COLO668 (cell line): ENCODE results near the gene NTF3.
A peak's percentile ranks its signal among the peaks of the same experiment; 100 is the strongest.

ENCODE experiments used
- DNase-seq: peaks from one replicate; lab custom pipeline; 2025; ENCODE audit not compliant: unreplicated experiment; lab: John Stamatoyannopoulos, UW

Gene NTF3

DNA sequence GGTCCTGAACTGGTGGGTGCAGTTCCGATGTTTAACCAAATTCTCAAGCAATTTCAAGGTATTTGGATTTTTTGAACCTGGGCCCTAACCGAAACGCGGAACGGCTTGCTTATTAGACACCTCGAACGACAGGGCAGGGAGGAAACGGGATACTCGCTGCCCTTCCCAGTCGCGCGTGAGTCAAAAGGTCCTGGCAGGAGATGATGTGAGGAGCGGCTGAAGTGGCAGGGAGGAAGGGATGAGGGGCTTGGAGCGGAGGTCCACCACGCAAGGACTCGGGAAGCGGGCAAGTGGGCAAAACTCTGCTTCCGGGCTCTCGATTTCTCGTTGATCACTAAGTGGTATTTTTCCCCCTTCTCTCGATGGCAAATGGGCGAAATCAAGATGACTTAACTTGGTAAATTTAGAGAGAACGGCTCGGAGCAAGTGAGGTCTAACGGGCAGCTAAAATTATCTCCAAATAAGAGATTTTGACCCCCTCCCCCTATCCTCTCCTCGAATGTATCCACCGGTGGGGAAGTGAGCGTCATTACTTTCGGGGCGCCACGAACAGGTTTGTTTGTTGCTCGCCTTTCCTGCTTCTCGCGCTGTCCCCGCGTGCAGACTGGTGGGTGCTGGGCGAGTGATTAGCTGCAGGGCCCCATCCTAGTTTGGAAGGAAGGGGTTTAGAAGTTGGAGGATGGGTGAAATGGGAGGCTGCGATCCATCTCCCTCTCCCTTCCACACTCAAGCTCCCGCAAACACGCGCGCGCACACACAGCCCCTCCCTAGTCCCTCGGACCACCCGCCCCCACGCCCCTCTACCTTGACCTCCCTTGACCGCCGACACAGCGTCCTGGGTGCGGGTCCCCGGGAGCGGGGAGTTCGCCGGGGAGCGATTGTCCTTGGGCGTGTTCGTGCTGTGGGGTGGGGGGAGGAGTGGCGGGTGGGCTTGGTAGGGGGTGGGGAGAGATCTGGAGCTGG is 986 bp upstream of the NTF3 start:
- DNase-seq = no peak

DNA sequence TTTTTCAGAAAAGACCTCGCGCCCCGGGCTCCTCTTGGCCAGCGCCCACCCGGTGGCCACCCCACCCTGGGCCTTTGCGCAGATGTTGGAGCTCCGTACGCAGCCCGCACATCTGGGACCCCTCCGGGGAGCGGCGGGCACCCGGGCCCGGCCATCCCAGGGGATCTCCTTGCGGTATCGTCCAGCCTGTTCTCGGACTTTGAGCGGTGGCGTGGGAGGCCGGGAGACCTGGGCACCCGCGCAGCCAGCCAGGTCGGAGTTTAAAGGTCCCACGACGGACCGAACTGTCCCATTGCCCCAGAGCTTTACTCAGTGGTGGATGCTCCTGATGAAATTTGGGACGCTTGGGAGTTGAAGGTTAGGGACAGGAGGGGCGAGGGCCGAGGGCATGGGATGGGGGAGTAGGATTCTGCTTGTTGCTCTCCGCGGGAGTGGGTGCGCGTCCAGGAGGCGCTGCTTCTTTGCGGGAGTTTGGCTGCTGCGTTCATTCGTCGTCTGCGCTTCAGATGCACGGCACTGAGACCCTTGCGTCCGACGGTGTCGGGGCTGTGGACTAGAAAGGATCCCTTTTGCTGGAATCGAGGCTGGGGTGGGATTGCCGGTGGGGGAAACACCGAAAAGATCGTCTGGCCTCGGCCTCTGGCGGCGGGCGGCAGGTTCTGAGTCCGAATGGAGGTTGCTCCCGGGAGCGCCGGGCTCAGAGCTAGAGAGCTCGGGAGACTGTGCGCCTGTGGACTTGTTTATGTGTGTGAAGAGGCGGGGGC is 1.4 kb downstream of the NTF3 start:
- DNase-seq = peak; percentile 22

DNA sequence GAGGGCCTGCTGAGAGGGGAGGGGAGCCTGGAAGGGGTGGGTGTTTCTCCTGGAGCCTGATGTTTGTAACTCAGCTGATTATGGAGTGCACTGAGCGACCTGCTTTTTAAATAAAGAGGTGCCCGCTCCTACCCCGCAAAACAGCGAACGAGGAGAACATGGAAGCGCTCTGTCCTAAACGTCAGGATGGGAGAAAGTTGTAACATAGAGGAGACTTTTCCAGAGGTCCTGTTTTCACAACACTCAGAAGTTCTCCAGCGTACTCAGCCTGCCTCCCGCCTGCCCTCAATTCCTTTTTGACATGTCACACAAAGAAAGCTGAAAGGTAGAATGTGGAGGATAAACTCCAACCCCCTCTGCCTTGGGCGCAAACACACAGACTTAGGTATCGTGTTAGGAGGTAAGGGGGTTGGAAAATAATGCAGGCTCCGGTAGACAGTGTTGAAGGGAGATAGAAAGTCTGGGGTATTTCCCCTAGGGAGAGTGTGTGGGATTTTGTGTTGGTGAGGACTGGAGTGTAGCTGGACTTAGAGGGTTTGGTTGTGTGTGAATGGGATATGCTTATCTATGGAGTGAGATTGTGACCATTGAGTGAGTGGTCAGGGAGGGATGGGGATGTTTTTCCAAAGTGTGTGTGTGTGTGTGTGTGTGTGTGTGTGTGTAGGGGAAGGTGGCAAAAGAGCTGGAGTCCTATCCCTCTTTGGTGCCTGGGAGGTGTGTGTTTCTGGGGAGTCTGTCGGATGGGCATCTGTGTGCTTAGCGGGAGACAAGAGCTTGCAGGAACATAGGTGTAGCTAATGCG is 2.1 kb downstream of the NTF3 start:
- DNase-seq = no peak

DNA sequence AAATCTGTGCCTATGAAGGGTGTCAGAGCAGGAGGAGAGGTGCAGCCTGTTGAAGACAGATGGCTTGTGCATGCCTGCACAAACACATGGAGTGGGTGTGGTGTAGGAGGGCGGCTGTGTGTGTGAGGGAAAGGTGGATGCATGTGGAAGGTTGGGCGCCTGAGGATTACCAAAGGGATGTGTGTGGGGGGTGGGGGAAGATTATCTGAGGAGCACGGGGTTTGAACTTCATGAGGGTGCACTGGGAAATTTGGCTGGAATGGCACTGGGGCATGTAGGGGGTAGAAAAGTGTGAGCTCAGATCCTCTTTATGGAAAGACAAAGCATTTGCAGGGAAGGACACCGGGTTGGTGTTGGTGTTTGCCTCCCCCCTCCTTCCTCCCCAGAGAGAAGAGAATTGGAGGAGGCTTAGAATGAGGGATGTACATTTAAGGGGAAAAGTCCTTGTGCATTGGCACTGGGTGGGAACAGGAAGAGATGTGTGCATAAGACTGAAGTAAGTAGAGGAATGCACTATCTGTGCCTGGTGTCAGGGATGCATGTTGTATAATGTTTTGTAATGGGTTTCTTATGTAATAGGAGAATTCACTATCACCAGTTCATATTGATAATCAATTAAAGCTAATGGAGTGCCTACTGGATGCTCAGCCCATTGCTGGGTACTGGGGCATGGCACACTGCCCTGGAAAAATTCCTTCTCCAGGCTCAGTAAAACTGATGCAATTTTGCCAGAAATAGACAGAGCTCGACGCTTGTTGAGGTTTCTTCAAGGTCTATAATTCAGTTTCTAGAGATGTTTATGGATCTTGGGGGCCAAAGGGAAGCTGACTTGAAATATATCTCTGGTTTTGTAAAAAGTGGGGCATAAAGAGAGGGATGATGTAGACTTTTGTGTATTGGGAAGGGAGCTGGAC is 3.0 kb downstream of the NTF3 start:
- no peak for DNase-seq

DNA sequence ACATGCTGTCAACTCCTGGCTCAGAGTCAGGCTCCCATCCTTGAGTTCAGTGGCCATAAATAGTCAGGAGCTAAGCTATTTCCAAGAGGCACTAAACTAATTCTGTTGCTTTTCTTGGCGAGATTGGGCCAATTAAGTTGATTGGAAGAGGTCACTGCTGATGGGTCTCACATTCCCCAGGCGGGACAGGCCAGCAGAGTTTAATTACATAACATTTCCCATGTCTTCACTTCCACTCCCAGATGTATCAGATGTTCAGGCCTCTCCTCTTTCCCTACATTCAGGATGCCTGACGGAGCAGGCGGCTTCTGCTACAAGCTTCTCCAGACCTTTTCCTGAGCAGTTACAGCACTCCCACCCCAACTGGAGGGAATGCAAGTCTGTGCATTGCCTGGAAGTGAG is 5.3 kb downstream of the NTF3 start:
- no peak for DNase-seq

DNA sequence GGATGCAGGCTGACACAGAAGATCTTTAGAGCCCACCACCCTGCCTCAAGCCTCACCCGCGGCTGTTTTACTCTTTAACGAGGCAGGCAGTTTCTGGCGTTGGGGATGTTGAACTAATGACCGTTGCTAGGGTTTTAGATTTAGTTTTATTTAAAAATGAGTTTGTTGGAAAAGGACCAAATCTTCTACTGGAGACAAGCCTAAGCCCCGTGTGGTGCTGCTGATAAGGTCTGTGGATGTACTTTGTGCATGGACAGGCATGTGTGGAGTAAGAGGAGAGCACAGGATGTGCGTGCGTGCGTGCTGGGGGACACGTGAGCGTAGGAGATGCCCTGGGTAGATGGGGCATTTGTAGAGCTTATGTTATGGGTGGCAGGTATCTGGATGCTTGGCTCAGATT is 5.7 kb downstream of the NTF3 start:
- no peak for DNase-seq

DNA sequence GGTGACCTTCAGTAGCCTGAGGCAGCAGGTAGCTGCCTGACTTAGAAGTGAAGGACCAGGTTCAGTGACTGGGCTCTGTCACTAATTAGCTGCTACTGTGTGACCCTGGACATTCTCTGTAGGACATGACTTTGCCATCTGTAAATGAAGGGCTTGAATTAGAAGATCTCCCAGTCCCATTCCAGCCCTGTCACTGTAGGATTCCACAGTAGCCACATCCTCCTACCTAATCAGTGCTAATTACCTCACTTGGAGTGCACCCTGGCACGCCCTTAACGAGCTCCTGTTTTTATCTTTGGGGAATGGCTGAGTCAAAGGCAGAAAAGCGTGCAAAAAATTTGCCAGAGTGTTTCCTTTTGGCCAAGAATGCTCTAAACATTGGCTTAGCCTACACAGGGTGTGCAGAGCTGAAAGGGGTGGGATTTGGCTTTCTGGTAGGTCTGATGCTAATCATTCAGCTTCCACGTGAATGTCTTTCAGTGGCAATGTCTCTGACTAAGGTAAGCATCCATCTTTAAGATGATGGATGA is 6.8 kb downstream of the NTF3 start:
- no peak for DNase-seq

DNA sequence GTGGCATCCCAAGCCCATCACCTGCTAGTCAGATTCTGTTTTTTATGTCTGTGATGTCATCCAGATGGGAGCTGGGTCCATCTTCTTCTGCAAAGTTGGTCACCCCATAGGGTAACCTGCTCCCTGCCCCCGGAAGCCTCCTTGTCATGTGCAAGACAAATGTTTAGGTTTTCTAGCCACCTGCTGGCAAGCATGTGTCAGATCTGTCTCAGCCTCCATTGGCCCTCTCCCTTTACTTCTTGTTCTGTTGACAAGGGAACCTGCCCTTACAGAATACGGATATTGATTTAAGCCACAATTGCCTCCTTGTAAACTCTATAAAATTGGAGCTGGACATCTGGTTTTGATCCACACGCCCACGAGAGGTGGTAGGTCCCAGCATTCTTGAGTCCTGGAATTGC is 7.5 kb downstream of the NTF3 start:
- DNase-seq = no peak

DNA sequence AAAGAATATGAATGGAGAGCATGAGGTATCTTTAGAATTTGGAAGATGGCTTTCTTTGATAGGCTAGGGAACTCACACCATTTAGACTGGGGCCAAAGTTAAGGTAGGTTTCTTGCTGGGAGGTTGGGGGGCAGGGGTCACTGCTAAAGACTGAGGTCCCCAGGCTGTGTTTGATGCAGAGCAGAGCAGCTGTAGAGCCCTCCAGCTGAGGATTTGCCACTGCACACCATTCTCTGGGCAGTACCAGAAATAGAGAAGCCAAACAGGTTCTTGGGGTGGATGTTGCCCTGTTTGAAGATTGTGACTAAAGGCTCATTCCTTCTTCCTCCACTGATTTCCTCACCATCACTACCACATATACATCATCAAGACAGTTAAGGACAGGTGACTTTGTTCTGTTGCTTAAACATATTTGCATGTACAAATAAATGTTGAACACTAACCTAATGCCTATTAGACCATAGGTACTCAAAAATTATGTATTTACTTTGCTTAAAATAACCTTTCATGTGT is 7.9 kb downstream of the NTF3 start:
- DNase-seq = no peak

DNA sequence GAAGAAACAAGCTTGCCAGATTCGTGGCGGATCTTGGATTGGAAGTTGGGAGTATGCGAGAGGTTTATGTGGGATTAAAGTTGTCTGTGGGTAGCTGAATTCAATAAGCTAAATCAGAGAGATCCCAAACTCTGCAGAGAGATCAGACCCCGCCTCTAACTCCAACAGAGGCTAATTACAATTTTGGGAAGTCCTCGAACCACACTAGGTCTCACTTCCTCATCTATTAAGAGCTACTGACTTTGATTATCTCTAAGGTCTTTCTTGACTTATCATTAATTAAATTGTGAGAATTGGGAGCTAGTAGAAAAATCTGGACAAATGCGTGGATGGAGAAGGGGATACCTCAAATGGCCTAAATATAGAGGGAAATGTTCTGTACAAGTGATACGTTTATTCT is 9.1 kb downstream of the NTF3 start:
- no peak for DNase-seq

DNA sequence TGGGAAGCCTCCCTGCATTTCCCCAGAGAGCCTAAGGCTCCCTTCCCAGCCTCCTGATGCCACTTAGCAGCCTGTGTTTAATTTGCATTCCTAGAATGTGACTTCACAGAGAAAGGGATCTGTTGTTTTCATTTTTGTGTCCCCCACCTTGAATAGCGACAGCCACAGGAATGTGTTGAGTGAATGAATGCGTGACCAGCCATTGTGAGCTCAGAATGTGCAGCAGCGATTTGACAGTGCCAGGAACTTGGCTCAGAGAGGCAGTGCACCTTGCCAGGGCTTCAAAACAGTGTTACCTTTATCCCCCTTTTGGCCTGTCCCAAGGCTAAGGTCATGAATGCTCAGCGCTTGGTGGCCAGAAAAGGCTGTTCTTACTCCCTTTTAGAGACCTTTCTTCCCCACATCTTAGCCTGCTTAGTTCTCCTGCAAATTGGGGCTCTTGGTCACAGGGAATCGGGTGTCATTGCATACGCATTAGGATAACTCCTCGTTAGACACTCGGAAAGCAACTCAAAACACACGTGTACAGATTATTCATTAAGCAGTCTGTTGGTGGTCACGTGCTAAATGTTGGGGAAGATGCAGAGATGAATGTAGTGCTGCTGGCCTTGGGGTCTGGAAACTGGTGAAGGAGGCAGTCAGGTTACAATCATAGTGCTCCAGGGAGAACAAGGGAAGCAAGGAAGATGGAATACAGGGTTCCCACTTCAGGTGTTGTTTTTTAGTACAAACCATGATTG is 9.8 kb downstream of the NTF3 start:
- no peak for DNase-seq

DNA sequence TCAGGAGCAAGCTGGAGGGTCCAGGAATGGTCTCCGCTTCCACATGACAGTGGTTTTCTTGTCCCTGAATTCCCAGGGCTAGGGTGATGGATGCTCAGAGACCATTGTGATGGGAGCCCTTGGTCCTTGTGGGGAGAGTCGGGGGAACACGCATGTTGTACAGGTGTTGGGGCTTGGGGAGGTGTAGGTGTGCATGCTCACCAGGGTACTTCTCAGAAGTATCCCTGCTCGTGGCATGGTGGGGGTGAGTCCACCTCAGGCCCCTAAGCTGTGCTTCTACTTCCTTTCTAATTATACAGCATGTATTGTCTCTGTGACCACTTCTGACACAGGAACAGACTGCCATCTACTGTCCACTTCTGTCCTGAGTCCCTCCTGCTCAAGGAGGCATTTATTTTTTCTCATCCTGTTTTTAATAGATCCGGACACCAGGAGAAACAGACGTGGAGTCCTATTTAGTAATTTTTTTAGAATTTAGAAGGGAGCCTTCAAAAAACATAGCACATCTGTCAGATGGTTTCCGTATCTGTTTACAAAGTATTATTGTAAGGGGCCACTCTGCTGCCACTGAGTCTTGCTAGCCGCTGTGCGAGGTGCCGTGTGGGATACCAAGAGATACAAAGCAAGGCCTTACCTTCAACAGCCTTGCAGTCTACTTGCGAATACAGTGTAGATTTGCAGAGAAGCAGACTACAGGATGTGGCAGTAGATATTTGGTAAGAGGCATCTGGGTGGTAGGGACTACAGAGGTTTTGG is 10.5 kb downstream of the NTF3 start:
- peak; percentile 17 for DNase-seq

DNA sequence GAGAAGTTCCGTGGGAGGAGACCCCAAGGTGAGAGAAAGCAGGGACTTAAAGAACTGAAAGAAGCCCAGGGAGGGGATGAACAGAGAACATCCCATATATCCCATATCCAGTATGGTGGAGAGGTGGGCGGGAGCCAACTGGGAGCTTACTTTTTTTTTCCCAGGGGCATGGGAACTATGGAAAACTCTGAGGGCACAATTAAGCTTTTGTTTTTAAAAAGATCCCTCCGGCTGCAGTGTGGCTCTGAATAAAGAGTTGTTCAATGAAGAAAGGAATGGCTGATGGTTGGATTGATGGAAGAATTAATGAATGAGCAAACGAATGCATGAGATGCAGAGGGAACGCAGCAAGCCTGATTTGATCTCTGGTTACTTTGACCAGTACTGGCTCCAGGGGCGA is 12.6 kb downstream of the NTF3 start:
- no peak for DNase-seq

DNA sequence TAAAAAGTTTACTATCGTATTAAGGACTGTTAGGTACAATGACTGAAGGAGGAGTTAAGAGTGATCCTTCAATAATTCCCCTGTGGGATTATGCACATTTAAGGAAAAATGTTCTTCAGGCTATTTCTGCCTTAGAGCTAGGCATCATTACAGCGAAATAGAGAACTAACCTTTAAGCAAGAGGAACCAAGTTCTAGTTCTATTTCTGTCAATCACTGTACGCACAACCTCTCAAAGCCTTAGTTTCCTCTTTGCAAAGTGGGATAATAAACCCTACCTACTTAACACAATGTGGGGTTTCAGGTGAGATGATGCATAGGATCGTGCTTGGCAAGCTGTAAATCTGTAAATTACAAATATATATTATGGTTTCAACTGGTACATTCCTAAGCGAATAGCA is 15.4 kb downstream of the NTF3 start:
- DNase-seq = no peak

DNA sequence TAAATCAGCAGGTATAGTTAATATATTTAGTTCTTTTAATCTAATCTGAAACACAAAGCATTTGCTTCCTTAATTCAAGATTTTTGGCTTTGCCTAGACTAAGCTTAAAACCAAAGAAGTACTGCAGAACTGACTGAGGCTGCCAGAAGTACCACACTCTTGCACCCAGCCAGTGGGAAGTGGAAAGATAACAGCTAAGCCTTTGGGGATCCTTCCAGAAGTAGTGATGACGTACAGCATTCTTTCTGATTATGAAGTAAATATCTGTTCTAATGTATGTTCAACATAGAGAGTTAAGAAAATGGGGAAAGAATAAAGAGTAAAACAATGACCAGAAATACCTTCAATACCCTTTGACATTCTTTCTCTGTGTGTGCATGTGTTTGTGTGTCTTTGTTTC is 19.3 kb downstream of the NTF3 start:
- no peak for DNase-seq

DNA sequence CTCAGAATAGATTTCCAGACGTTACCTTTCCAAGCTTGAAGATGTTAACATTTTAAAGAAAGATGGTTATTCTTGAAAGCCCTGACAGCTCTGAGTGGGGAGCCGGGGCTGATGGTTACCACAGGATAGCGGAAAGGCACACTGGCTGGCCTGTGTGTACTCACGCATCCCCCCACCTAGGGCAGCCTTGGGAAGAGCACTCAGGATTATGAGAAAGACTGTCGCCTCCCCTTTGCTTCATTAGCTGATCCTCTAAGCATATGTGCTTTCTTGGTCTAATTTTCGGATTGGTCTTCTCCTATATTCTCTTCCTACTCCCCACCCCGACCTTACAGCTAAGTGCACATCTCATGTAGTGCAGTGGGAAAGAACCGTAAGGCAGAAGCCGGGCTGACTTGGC is 20.7 kb downstream of the NTF3 start:
- DNase-seq = no peak

DNA sequence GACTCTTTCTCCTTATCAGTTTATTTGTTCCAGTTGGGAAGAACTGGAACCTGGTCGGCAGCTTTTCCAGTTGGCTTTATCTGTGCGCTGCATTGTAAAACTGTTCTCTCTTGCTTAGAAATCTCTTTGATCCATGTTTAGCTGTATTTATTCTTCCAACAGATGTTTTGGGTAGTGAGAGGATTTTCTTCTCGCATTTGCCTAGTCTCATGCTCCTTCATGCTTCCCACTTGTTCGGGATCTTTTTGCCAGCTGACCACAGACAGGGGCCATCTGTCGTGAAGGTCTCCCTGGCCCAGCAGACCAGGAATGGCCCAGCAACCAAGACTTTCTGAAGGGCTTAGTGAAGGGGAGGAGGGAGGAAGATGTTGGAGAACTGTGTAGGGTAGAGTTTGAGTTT is 21.6 kb downstream of the NTF3 start:
- DNase-seq = no peak

DNA sequence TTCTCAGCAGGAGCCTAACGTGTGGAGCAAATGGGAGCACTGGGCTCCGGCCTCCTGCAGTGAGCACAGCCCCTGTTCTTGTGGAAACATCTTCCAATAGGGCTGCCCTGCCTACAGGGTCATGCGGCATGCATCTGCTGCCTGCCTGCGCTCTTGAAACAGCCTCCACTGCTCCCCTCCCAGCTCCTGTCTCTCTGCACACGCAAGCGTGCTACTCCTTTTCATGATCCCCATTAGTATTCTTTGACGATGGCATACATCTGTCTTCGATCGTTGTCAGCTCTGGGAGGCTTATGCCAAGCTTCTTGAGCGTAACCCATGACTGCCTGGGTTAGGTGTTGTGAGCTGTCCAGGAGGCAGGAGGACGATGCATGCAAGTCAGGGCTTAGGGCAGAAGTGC is 23.1 kb downstream of the NTF3 start:
- DNase-seq = no peak

DNA sequence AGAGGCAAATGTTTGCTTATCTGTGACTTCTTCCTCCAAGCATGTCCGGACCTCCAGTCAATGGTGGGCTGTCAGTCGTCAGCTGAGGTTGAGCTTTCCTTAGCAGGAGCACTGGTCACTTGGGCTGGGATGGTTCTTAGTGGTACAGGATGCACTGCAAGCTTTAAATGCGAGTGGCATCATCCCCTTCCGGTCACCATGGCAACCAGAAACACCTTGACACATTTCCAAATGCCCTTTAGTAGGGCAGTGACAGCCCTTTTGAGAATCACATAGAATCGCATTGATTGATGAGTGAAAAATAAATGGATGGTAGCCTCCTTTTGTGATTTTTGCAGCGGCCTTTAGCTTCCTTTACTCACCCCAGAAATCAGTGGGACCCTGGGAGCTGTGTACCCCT is 24.1 kb downstream of the NTF3 start:
- no peak for DNase-seq
